GM15510 (cell line): ENCODE data around the gene NOB1.

ENCODE experiments used
- POLR2A ChIP-seq: IDR thresholded peaks from 3 replicates; pipeline ENCODE4 v1.6.1; 2011; ENCODE audit warnings: borderline replicate concordance; ENCODE audit not compliant: insufficient read length; ENCODE audit errors: extremely low read depth

Gene NOB1

GRCh38 chr16:69768666-69769065 lies 13.9 kb upstream of the NOB1 start:
- no peak for TF ChIP-seq POLR2A

- TF ChIP-seq POLR2A: no peak
These were observed 12.9 kb upstream of the NOB1 start for GRCh38 chr16:69767459-69768229.

GRCh38 chr16:69763599-69763942 lies 8.8 kb upstream of the NOB1 start:
- TF ChIP-seq POLR2A: no peak

DNA sequence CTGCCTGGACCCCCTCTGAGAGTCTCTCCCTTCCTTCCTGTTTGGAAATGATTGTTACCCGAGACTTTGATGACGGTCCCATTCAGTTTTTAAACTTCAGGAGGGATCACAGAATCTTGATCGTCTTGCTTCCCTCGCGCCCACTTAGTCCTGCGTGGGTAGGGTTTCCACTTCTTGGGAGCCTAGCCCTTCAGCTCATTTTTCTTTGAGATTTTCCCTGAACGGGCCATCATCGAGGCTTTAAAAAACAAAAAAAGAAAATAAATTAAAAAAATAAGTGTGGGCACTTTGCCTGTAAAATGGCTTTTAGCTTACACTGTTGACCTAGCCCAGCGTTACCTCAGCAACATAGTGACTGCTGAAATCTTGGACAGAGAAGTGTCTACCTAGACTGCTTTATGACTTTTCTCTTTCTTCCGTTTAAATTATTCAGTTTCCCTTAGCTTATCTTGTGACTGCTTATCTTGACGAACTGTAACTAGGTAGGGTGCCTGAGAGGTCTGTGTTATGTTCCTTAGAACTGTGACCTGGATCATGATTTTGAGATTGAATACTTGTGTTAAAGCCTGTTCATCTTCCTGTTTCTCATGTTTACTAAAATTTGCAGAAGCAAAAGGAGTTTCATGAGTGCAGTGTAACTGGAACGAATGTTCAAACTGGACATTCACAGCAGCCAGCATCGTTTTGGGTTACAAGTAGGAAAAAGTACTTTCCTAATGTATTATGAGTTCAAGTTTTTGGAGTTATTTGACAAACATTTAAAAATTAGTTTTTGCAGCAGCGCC lies 8.3 kb upstream of the NOB1 start:
- no peak for TF ChIP-seq POLR2A

DNA sequence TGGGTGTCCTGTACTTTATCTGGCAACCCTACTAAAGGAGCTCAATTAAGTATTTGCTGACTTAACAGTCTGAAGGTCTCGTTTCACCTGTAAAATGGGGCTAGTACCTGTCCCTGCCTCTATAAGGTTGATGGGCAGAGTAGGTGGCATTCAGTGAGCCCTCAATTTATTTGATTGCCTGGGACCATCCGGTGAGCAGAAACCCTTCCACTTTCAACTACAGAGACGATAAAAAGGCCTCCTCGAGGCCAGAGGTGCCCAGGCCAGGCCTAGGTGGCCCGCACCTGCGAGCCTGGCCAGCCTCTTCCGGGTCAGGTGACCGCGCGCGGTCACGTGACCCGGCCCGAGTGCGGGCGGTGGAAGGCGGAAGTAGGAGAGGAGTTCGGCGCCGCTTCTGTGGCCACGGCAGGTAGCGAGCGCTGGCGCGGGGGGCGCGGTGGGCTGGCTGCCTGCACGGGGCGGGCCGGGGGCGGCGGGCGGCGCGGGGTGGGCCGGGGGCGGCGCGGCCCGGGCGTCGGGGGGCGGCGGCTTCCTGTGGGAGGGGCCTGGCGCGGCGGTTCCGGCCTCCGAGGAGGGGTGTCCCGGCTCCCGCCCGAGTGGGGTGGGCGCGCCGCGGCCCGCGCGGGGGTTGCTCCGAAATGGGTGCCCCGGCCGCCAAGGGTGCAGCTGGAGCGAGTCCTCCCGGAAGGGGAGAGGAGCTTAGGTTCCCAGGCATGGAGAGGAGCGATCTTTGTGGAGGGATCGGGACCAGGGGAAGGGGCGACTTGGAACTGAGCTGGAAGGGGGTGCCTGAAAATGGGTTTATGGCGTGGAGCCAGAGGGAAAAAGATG lies 7.5 kb upstream of the NOB1 start, which contains the start of gene WWP2:
Gene WWP2 (plus strand): TSS at position 350 of the 831 bp plus-strand sequence. CDS start 24,679 bp downstream, outside the sequence.
- TF ChIP-seq POLR2A: peak; percentile 87

- no peak for TF ChIP-seq POLR2A
These were observed 2.0 kb upstream of the NOB1 start for GRCh38 chr16:69756705-69757104.

DNA sequence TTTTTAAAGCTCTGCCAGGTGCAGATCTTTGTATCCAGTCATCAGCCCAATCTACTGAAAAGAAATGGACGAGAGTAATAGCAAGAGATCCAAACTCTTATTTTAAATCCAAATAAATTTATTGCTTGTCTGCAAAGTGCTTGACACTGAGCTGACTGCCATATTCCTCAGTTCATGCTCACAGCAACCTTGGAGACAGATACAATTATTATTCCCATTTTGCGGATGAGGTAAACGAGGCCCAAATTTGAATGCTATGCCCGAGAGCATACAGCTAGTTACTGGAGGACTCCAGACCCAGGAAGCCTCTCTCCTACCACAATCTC lies 620 bp downstream of the NOB1 start:
- TF ChIP-seq POLR2A: no peak

DNA sequence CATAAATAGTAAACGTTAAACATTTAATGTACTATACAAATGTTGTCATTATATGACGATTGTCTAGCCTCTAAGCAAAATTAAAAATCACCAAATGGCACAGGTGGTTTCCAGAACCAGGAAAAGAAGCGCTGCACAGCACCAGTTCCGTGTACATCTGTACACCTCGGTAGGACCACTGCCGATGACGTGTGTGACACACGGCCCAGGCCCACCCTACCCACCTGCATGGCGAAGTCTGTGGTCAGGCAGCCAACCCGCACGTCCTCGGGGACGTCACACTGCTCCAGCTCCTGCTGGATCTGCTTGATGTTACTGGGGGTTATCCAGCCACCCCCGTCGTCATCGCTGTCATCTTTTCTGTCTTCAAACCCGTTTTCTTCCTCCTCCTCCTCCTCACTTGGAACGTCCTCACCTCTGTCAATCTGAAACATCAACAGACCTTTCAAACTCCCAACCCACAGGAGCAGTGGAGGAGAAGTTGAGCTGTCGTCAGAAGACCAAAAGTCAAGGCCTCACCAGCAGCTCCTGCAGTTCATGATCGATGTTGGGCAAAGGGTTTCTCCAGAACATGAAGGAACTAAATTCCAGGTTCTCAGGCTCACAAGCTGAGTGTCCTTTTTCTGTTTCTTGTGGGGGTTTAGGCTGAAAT lies 5.9 kb downstream of the NOB1 start:
- no peak for TF ChIP-seq POLR2A

DNA sequence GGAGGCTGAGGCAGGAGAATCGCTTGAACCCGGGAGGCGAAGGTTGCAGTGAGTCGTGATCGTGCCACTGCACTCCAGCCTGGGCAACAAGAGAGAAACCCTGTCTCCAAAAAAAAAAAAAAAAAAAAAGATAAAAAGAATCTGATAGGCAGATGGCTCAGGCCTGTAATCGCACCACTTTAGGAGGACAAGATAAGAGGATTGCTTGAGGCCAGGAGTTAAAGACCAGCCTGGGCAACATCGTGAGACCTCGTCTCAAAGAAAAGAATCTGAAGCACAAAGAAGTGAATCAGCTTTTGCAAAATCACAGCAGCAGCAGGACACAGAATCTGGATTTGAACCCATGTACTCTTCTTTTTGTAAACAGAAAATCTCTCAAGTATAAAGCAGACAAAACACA lies 7.6 kb downstream of the NOB1 start:
- no peak for TF ChIP-seq POLR2A

- no peak for TF ChIP-seq POLR2A
These were observed 8.8 kb downstream of the NOB1 start for GRCh38 chr16:69745959-69746358.

DNA sequence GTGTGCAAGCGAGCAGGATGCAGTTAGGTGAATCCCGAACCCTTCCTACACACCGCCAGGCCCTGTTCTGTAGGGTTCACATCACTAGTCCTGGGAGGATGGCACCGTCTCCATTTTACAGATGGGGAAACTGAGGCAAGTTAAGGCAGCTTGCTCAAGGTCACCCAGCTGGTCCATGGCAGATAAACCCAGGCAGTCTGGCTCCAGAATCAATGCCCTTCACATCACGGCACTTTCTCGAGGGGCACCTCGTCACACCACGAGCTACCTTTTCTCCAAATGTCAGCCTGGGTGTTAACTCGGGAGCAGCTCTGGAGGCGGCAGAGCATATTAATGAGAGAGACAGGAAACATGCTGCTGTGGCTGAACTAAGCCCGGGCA lies 9.5 kb downstream of the NOB1 start:
- TF ChIP-seq POLR2A: no peak

GRCh38 chr16:69744363-69745231 lies 10.1 kb downstream of the NOB1 start:
- no peak for TF ChIP-seq POLR2A

DNA sequence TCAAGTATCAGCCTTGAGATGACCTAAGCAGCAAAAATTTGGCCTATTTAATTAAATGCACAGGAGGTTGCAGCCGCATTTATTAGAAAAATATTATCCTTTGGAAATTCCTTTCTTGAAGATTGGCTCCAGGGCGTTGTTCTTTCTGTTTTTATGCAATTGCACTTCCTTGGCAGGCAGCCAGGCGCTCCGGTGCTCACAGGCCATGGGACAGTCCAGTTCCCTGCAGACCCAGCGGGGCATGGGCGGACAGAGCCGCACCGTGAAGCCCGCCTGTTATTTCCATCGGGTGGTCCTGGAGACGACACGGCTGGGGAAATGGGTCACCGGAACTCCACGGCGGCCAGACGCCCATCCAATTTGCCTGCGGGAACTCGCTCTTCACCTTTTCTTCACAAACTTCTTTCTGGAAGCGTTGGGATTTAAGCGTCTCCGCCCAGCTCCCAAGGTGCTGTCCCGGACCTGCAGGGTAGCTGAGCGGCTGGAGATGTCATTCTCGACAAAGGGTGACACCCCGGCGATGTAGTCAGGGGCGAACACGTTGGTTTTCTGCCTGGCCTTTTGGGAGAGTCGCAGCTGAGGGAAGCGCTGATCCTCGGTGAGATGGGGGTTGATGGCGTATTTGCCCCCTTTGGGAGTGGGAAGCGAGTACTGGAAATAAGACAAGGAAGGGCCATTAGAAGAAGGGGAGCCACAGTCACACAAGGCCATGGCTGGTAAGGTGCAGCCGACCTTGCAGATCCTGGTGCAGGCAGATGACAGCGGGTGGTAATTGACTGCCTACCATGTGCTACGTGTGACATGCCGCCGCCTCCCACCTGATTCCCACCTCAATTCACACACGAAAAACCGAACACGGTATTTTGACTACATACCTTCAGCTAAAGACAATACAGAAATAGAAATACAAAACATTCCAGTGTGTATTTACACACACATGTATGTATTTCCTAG lies 12.5 kb downstream of the NOB1 start:
- no peak for TF ChIP-seq POLR2A
